Measurements from ENCODE around the gene RSPRY1. TPM values are rescaled to one million over a fixed set of nuclear protein-coding genes. Genes with fewer than 3 reads are reported as not detected.

Gene RSPRY1
- polyA plus RNA-seq, 1 of the 3 experiments (the other 2 are of a cell fraction): 16.6 TPM

DNA sequence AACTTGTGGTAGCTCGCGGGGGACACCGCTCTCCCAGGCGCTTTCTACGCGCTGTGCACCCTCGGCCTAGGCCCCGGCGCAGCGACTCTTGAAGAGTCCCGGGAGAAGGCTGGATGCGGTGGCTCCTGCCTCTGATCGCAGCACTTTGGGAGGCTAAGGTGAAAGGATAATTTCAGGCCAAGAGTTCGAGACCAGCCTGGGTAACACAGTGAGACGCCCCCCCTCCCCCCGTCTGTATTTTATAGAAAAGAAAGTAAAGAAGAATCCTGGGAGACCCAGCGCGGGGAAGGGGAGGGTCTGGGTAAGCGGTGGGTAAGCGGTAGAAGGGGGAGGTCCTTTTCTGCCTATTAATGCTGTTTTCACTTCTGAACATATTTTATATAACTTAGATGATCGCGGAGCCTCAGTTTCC lies 98.8 kb downstream of the RSPRY1 start:
- CTCF ChIA-PET: interaction anchor here (0.6 kb wide), 1 partner anchor 266 kb away, joined by 3 read pairs; no protein-coding TSS in a partner anchor

More for the DNA sequence above, 98.8 kb downstream of the RSPRY1 start:
- no peaks in the 10 kb centered on the region for H4K20me1 ChIP-seq (ENCODE audit: insufficient read depth)
- no peaks in the 10 kb centered on the region for H3K36me3 ChIP-seq (replicated peaks in 1 of 2; ENCODE audit: control insufficient read depth in 1 of 2, insufficient read depth in 2 of 2, low read length in 1 of 2)
- H3K9me2 ChIP-seq: no peaks in the 10 kb centered on the region
- TF ChIP-seq, protein P1, sequence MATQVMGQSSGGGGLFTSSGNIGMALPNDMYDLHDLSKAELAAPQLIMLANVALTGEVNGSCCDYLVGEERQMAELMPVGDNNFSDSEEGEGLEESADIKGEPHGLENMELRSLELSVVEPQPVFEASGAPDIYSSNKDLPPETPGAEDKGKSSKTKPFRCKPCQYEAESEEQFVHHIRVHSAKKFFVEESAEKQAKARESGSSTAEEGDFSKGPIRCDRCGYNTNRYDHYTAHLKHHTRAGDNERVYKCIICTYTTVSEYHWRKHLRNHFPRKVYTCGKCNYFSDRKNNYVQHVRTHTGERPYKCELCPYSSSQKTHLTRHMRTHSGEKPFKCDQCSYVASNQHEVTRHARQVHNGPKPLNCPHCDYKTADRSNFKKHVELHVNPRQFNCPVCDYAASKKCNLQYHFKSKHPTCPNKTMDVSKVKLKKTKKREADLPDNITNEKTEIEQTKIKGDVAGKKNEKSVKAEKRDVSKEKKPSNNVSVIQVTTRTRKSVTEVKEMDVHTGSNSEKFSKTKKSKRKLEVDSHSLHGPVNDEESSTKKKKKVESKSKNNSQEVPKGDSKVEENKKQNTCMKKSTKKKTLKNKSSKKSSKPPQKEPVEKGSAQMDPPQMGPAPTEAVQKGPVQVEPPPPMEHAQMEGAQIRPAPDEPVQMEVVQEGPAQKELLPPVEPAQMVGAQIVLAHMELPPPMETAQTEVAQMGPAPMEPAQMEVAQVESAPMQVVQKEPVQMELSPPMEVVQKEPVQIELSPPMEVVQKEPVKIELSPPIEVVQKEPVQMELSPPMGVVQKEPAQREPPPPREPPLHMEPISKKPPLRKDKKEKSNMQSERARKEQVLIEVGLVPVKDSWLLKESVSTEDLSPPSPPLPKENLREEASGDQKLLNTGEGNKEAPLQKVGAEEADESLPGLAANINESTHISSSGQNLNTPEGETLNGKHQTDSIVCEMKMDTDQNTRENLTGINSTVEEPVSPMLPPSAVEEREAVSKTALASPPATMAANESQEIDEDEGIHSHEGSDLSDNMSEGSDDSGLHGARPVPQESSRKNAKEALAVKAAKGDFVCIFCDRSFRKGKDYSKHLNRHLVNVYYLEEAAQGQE (IDR thresholded peaks at IDR 0.05; ENCODE audit: low read depth, low read length): no peak
- TF ChIP-seq MXI1 (IDR thresholded peaks at IDR 0.05; ENCODE audit: low read depth, low read length) (no peak), TCF12 (IDR thresholded peaks at IDR 0.05) (no peak), JUND (IDR thresholded peaks at IDR 0.05) (no peak), GATA2 (CRISPR knock-in tag; IDR thresholded peaks at IDR 0.05) (no peak), RCOR1 (IDR thresholded peaks at IDR 0.05; ENCODE audit: low read length) (no peak), EP300 (IDR thresholded peaks at IDR 0.05; ENCODE audit: borderline replicate concordance in 1 of 2, low read depth in 1 of 2, low read length in 1 of 2) (no peak), FOSL2 (IDR thresholded peaks at IDR 0.05; ENCODE audit: borderline replicate concordance, low read depth) (no peak), NFIC (IDR thresholded peaks at IDR 0.05; ENCODE audit: borderline replicate concordance) (no peak), MEF2A (IDR thresholded peaks at IDR 0.05; ENCODE audit: borderline replicate concordance, low read depth) (no peak), CHD2 (IDR thresholded peaks at IDR 0.05; ENCODE audit: low read length, partially characterized antibody) (no peak), TAF1 (IDR thresholded peaks at IDR 0.05; ENCODE audit: borderline replicate concordance, low read depth, low read length) (no peak), SMC3 (IDR thresholded peaks at IDR 0.05; ENCODE audit: low read depth, low read length) (no peak), RXRA (IDR thresholded peaks at IDR 0.05; ENCODE audit: borderline replicate concordance, low read depth) (no peak), RAD21 (IDR thresholded peaks at IDR 0.05; ENCODE audit: low read length) (no peak)
- TF ChIP-seq, protein P2, sequence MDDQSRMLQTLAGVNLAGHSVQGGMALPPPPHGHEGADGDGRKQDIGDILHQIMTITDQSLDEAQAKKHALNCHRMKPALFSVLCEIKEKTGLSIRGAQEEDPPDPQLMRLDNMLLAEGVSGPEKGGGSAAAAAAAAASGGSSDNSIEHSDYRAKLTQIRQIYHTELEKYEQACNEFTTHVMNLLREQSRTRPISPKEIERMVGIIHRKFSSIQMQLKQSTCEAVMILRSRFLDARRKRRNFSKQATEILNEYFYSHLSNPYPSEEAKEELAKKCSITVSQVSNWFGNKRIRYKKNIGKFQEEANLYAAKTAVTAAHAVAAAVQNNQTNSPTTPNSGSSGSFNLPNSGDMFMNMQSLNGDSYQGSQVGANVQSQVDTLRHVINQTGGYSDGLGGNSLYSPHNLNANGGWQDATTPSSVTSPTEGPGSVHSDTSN (IDR thresholded peaks at IDR 0.05): no peak
- TF ChIP-seq, protein P3, sequence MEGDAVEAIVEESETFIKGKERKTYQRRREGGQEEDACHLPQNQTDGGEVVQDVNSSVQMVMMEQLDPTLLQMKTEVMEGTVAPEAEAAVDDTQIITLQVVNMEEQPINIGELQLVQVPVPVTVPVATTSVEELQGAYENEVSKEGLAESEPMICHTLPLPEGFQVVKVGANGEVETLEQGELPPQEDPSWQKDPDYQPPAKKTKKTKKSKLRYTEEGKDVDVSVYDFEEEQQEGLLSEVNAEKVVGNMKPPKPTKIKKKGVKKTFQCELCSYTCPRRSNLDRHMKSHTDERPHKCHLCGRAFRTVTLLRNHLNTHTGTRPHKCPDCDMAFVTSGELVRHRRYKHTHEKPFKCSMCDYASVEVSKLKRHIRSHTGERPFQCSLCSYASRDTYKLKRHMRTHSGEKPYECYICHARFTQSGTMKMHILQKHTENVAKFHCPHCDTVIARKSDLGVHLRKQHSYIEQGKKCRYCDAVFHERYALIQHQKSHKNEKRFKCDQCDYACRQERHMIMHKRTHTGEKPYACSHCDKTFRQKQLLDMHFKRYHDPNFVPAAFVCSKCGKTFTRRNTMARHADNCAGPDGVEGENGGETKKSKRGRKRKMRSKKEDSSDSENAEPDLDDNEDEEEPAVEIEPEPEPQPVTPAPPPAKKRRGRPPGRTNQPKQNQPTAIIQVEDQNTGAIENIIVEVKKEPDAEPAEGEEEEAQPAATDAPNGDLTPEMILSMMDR (IDR thresholded peaks at IDR 0.05): no peak
- TF ChIP-seq, protein P4, sequence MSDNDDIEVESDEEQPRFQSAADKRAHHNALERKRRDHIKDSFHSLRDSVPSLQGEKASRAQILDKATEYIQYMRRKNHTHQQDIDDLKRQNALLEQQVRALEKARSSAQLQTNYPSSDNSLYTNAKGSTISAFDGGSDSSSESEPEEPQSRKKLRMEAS (IDR thresholded peaks at IDR 0.05; ENCODE audit: low read depth): no peak
- TF ChIP-seq, protein P5, sequence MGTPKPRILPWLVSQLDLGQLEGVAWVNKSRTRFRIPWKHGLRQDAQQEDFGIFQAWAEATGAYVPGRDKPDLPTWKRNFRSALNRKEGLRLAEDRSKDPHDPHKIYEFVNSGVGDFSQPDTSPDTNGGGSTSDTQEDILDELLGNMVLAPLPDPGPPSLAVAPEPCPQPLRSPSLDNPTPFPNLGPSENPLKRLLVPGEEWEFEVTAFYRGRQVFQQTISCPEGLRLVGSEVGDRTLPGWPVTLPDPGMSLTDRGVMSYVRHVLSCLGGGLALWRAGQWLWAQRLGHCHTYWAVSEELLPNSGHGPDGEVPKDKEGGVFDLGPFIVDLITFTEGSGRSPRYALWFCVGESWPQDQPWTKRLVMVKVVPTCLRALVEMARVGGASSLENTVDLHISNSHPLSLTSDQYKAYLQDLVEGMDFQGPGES (IDR thresholded peaks at IDR 0.05; ENCODE audit: low read depth, low read length): no peak
- peak overlapping the region; percentile 51; the same call in 1 of the 2 replicates for H3K9ac ChIP-seq
- peaks cover 4% of the 10 kb centered on the region for H3F3A ChIP-seq (replicated peaks; ENCODE audit: insufficient read depth)
- H3K4me3 ChIP-seq (ENCODE audit: low read depth in 2 of 2, low read length in 1 of 2): peak overlapping the region; percentile 49 to 61
- H3K9me3 ChIP-seq: no peaks in the 10 kb centered on the region
- no peaks in the 10 kb centered on the region for H3K27me3 ChIP-seq (ENCODE audit: insufficient read depth)
- peak overlapping the region; percentile 82 for H3K4me2 ChIP-seq
- no peak for DNase-seq
- peak overlapping the region; percentile 96 for H2AFZ ChIP-seq (ENCODE audit: low read depth)
- H3K79me2 ChIP-seq (ENCODE audit: insufficient read depth): no peaks in the 10 kb centered on the region
- POLR2A ChIA-PET: interaction anchor here (0.7 kb wide), 1 partner anchor 89 kb away, joined by 3 read pairs; no protein-coding TSS in a partner anchor
- WGBS (ENCODE audit: low lambda C conversion rate): 40% methylated on average over 17 of the region's 22 CpGs
- no peak overlapping the region for H3K27ac ChIP-seq (ENCODE audit: low read depth in 2 of 2, low read length in 1 of 2)
- peaks cover 0 to 5% of the 10 kb centered on the region in 2 experiments; a peak in 1 of 4 replicates for H3K4me1 ChIP-seq (ENCODE audit: control insufficient read depth in 1 of 2, insufficient read depth in 2 of 2, low read depth in 1 of 2, low read length in 1 of 2)

All from SK-N-SH (cell line).